Tibial artery (tissue), 4 donors: Measurements from ENCODE around the gene ADGRG2.
"Not testable (repeated sequence)": the region's sequence is repeated elsewhere in the genome, so short reads cannot be mapped to it uniquely, and the experiment has no call there.

Experiments
- DNase-seq, 2 donors: peaks; one replicate each; pipeline ENCODE4 v3.0.0-alpha.2; 2019
- H3K27ac ChIP-seq, 2 donors: fragments of 200-600 bp; sonication (generic) in 1 of 2; 1 replicate in 1 of 2; 2 replicates in 1 of 2; pipeline ENCODE4 v1.5.1; 2018 to 2019; ENCODE audit warnings: mild to moderate bottlenecking in 1 of 2
- H3K27me3 ChIP-seq, 2 donors: fragments of 200-600 bp; sonication (generic) in 1 of 2; one replicate each; pipeline versions ENCODE4 v1.5.1 to v1.6.0; 2016 to 2019
- H3K36me3 ChIP-seq, 3 donors: fragments of 200-600 bp; sonication (generic) in 2 of 3; one replicate each; pipeline ENCODE4 v1.5.1; 2016 to 2019; ENCODE audit warnings: mild to moderate bottlenecking in 2 of 3
- H3K4me1 ChIP-seq, 4 donors: fragments of 200-600 bp; sonication (generic) in 2 of 4; 1 replicate in 3 of 4; 2 replicates in 1 of 4; pipeline ENCODE4 v1.5.1; 2016 to 2019
- H3K4me3 ChIP-seq, 2 donors: fragments of 200-600 bp; sonication (generic) in 1 of 2; 1 replicate in 1 of 2; 2 replicates in 1 of 2; pipeline ENCODE4 v1.5.1; 2018 to 2019; ENCODE audit warnings: mild to moderate bottlenecking in 2 of 2
- H3K9me3 ChIP-seq, 3 donors: fragments of 200-600 bp; sonication (generic) in 1 of 3; one replicate each; pipeline ENCODE4 v1.5.1; 2016 to 2019
- intact Hi-C: fragments of 100-400 bp; cut with DNase I; formaldehyde crosslinking; loops from one replicate; pipeline ENCODE4 v1.15.0; 2023; ENCODE audit warnings: low total_unique reads
- TF ChIP-seq, protein P1 (sequence below), 2 experiments: fragments of 200-600 bp in 1 of 2; fragments of 450-650 bp in 1 of 2; IDR thresholded peaks; one replicate each; pipeline ENCODE4 v1.5.1; 2017 to 2019; ENCODE audit warnings: antibody characterized with exemption in 2 of 2, mild to moderate bottlenecking in 1 of 2, moderate library complexity in 1 of 2

Gene ADGRG2

DNA sequence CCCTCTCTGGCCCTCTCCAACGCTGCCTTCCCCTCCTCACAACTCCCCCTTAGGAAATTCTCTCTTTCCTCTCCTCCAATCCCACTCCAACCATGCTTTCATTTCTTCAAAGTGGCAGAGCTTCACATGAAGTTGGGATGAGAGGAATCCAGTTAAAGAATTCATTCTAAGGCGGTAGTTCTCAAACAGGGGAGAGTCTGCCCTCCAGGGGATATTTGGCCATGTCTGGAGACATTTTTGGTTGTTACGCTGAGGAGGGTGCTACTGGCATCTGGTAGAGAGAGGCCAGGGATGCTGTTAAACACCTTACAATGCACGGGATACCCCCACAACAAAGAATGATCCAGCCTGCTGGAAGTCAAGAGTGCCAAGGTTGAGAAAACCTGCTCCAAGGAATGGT, 97.9 kb downstream of the ADGRG2 start:
- Histone ChIP-seq H3K27ac (no peak overlapping the region), H3K9me3 (no peaks in the 10 kb centered on the region), H3K27me3 (no peaks in the 10 kb centered on the region), H3K4me1 (no peaks in the 10 kb centered on the region), H3K36me3 (no peaks in the 10 kb centered on the region), H3K4me3 (no peak overlapping the region)
- TF ChIP-seq, protein P1, sequence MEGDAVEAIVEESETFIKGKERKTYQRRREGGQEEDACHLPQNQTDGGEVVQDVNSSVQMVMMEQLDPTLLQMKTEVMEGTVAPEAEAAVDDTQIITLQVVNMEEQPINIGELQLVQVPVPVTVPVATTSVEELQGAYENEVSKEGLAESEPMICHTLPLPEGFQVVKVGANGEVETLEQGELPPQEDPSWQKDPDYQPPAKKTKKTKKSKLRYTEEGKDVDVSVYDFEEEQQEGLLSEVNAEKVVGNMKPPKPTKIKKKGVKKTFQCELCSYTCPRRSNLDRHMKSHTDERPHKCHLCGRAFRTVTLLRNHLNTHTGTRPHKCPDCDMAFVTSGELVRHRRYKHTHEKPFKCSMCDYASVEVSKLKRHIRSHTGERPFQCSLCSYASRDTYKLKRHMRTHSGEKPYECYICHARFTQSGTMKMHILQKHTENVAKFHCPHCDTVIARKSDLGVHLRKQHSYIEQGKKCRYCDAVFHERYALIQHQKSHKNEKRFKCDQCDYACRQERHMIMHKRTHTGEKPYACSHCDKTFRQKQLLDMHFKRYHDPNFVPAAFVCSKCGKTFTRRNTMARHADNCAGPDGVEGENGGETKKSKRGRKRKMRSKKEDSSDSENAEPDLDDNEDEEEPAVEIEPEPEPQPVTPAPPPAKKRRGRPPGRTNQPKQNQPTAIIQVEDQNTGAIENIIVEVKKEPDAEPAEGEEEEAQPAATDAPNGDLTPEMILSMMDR (IDR thresholded peaks at IDR 0.05) = no peak
- DNase-seq = no peak
- intact Hi-C loops = no loop called here

DNA sequence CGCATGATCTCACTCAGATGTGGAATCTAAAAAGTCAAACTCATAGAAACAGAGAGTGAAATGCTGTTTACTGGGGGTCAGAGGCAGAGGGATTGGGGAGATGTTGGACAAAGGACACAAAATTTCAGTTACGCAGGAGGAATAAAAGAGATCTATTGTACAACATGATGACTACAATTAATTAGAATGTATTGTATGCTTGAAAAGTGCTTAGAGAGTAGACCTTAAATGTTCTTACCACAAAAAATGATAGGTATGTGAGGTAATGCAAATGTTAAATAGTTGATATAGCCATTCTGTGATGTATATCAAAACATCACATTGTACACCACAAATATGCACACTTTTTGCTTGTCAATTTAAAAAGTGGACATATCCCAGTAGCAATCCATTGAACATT, 102.3 kb downstream of the ADGRG2 start:
- DNase-seq = no peak
- Histone ChIP-seq H3K27me3 (no peaks in the 10 kb centered on the region), H3K4me1 (no peaks in the 10 kb centered on the region), H3K27ac (no peak overlapping the region), H3K9me3 (no peaks in the 10 kb centered on the region), H3K4me3 (no peak overlapping the region), H3K36me3 (no peaks in the 10 kb centered on the region)
- intact Hi-C loops = no loop called here
- TF ChIP-seq, protein P1 (IDR thresholded peaks at IDR 0.05) = no peak

DNA sequence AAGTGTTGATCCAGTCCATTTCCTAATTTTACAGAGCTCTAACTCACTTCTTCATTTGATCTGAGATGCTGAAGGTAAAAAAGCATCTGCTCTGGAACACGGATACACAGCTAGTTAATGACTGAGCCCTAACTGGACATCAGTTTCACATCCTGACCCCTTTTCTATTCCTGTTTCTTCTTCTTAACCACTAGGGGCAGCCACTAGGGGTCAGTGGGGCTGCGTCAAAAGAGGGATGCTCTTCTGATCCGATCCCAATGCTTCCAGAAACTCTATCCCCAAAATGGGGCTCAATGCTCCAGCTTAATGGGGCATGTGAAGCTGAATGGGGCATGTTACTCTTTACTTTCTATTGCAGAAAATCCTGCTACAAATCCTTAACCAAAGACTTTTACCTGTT, 105.0 kb downstream of the ADGRG2 start:
- H3K9me3 ChIP-seq = no peaks in the 10 kb centered on the region
- H3K27me3 ChIP-seq = no peaks in the 10 kb centered on the region
- intact Hi-C loops = no loop called here
- TF ChIP-seq, protein P1 (IDR thresholded peaks at IDR 0.05) = peak; percentile 12 to 26
- no peak overlapping the region for H3K27ac ChIP-seq
- no peak overlapping the region for H3K4me3 ChIP-seq
- no peak for DNase-seq
- no peaks in the 10 kb centered on the region for H3K4me1 ChIP-seq
- H3K36me3 ChIP-seq = no peaks in the 10 kb centered on the region

DNA sequence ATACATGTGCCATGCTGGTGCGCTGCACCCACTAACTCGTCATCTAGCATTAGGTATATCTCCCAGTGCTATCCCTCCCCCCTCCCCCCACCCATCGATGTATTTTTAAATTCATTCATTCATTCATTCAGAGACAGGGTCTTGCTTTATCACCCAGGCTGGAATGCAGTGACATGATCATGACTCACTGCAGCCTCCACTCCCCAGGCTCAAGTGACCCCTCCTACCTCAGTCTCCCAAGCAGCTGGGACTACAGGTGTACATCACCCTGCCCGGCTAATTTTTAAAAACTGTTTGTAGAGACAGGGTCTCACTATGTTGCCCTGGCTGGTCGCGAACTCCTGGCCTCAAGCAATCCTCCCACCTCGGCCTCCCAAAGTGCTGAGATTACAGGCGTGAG, 105.7 kb downstream of the ADGRG2 start:
- H3K9me3 ChIP-seq, H3K27me3 ChIP-seq, H3K4me3 ChIP-seq, H3K27ac ChIP-seq, H3K4me1 ChIP-seq, DNase-seq, H3K36me3 ChIP-seq, intact Hi-C loops: not testable (repeated sequence)

DNA sequence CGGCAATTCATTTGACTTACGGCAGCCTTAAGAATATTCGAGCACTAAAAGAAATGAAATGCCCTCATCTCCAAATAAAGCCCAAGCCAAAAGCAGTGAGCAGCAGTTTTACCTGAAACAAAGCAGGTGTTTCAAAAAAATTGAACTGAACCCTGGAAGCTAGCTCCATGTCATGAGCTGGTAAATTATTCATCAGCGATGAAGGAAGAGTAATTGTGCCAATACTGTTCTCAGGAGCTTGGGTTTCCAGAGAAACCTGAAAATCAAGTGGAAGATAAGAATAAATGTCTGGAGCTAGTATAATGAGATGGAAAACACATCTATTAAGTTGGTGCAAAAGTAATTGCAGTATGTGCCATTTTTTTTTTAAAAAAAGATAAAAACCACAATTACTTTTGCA, 114.4 kb downstream of the ADGRG2 start:
- TF ChIP-seq, protein P1 (IDR thresholded peaks at IDR 0.05) = no peak
- H3K27me3 ChIP-seq = no peaks in the 10 kb centered on the region
- H3K9me3 ChIP-seq = no peaks in the 10 kb centered on the region
- H3K27ac ChIP-seq = no peak overlapping the region
- H3K4me3 ChIP-seq = no peak overlapping the region
- H3K4me1 ChIP-seq = no peaks in the 10 kb centered on the region
- no peaks in the 10 kb centered on the region for H3K36me3 ChIP-seq
- intact Hi-C loops = no loop called here
- DNase-seq = no peak

DNA sequence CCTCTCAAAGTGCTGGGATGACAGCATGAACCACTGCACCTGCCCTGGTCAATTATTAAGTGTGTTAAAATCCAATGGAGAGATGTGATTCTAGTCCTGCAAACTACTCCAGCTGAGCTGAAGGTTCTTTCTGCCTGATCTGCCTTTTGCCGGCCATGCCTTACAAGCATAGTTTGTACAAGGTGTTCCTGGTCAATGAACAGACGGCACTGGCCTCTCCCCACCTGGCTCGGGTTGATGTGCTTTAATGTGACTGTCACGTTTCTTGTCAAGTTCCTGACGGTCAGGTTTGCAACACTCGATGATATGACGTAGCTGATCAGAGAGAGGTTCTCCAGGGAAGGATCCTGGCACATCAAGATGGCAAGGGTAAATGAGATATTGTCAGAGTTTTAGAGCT, 115.3 kb downstream of the ADGRG2 start:
- Histone ChIP-seq H3K9me3 (no peaks in the 10 kb centered on the region), H3K36me3 (no peaks in the 10 kb centered on the region), H3K27ac (no peak overlapping the region), H3K4me3 (no peak overlapping the region), H3K4me1 (no peaks in the 10 kb centered on the region), H3K27me3 (no peaks in the 10 kb centered on the region)
- DNase-seq = no peak
- TF ChIP-seq, protein P1 (IDR thresholded peaks at IDR 0.05) = no peak
- intact Hi-C loops = no loop called here
